B cell (primary cell): ENCODE data around the gene MPPE1. TPM values are rescaled to one million over a fixed set of nuclear protein-coding genes. Genes with fewer than 3 reads are reported as not detected.

Experiments used
- ATAC-seq: fragments of 200-7000 bp; cut with Tn5 transposase; one replicate; pipeline ENCODE4 v1.10.0; 2021; ENCODE audit warnings: low read depth, mild to moderate bottlenecking, moderate number of reproducible peaks, moderate library complexity
- CTCF ChIA-PET: fragments of 350-600 bp; sonication (Branson Sonifier 250); formaldehyde crosslinking; loops from one replicate; lab custom pipeline; 2021; ENCODE audit warnings: antibody characterized with exemption, inconsistent platforms; lab: Charles Lee
- POLR2A ChIA-PET: fragments of 350-600 bp; sonication (Branson Sonifier 250); formaldehyde crosslinking; loops from one replicate; lab custom pipeline; 2021; ENCODE audit warnings: antibody characterized with exemption; lab: Charles Lee
- DNase-seq: peaks from one replicate; pipeline ENCODE4 v3.0.0; 2013
- H2AFZ ChIP-seq: 2 replicates; pipeline ENCODE4 v1.6.1; 2012; ENCODE audit warnings: mild to moderate bottlenecking, low read depth, low read length; ENCODE audit not compliant: insufficient read depth, poor library complexity, severe bottlenecking
- H3K27ac ChIP-seq, 2 donors: 1 replicate in 1 of 2; 2 replicates in 1 of 2; pipeline ENCODE4 v1.5.1; 2012 to 2013; ENCODE audit warnings: low read length in 2 of 2, mild to moderate bottlenecking in 2 of 2, moderate library complexity in 1 of 2
- H3K27me3 ChIP-seq, 4 experiments: fragments of 200-600 bp in 1 of 4; sonication (generic) in 1 of 4; replicated peaks in 1 of 4; 1 replicate in 2 of 4; 2 replicates in 2 of 4; pipeline versions ENCODE4 v1.6.1 to v1.7.0; 2013 to 2016; ENCODE audit warnings: low read length in 3 of 4, mild to moderate bottlenecking in 2 of 4, mixed read lengths in 1 of 4, moderate library complexity in 1 of 4; ENCODE audit not compliant: insufficient read depth in 4 of 4, control insufficient read depth in 3 of 4; ENCODE audit errors: control extremely low read depth in 1 of 4
- H3K36me3 ChIP-seq, 2 experiments: replicated peaks in 1 of 2; 1 replicate in 1 of 2; 2 replicates in 1 of 2; pipeline versions ENCODE4 v1.6.1 to v1.7.1; 2013; ENCODE audit warnings: low read length in 1 of 2; ENCODE audit not compliant: insufficient read depth in 2 of 2, control insufficient read depth in 1 of 2; ENCODE audit errors: control extremely low read depth in 1 of 2, extremely low read depth in 1 of 2
- H3K4me1 ChIP-seq, 2 donors: fragments of 200-600 bp in 1 of 2; sonication (generic) in 1 of 2; 1 replicate in 1 of 2; 2 replicates in 1 of 2; pipeline versions ENCODE4 v1.5.1 to v1.6.1; 2013 to 2017; ENCODE audit warnings: low read length in 2 of 2; ENCODE audit not compliant: control insufficient read depth in 2 of 2, insufficient read depth in 2 of 2
- H3K4me2 ChIP-seq: replicated peaks from 2 replicates; pipeline ENCODE3; 2012; ENCODE audit warnings: mild to moderate bottlenecking, low read depth, low read length; ENCODE audit not compliant: poor library complexity, severe bottlenecking
- H3K4me3 ChIP-seq, 5 experiments: fragments of 200-600 bp in 1 of 5; sonication (generic) in 1 of 5; 1 replicate in 3 of 5; 2 replicates in 2 of 5; pipeline versions ENCODE4 v1.5.1 to v1.7.0; 2011 to 2016; ENCODE audit warnings: low read length in 4 of 5, mild to moderate bottlenecking in 4 of 5, low read depth in 2 of 5, control low read depth in 1 of 5, moderate library complexity in 1 of 5; ENCODE audit not compliant: insufficient read depth in 1 of 5; ENCODE audit errors: control extremely low read depth in 1 of 5, extremely low read depth in 1 of 5
- H3K79me2 ChIP-seq: fragments of 200-600 bp; sonication (generic); one replicate; pipeline ENCODE4 v1.6.0; 2016; ENCODE audit warnings: low read length; ENCODE audit not compliant: control insufficient read depth, insufficient read depth
- H3K9ac ChIP-seq: fragments of 200-600 bp; sonication (generic); 2 replicates; pipeline ENCODE4 v1.6.1; 2017; ENCODE audit warnings: mild to moderate bottlenecking, low read length, moderate library complexity
- H3K9me3 ChIP-seq, 3 donors: one replicate each; pipeline versions ENCODE4 v1.6.1 to v1.7.1; 2013; ENCODE audit warnings: low read length in 2 of 3; ENCODE audit not compliant: control insufficient read depth in 2 of 3, insufficient read depth in 1 of 3; ENCODE audit errors: control extremely low read depth in 1 of 3
- H4K20me1 ChIP-seq: 2 replicates; pipeline ENCODE4 v1.6.0; 2012; ENCODE audit warnings: mild to moderate bottlenecking, low read length; ENCODE audit not compliant: insufficient read depth, control insufficient read depth, poor library complexity, severe bottlenecking
- H3K27ac Mint-ChIP-seq: one replicate; pipeline ENCODE4 v1.8.0; 2021; ENCODE audit warnings: mixed read lengths
- H3K27me3 Mint-ChIP-seq: one replicate; pipeline ENCODE4 v1.8.0; 2021; ENCODE audit warnings: mixed read lengths
- H3K4me1 Mint-ChIP-seq: one replicate; pipeline ENCODE4 v1.8.0; 2021; ENCODE audit warnings: mixed read lengths
- H3K4me3 Mint-ChIP-seq: one replicate; pipeline ENCODE4 v1.8.0; 2021; ENCODE audit warnings: mixed read lengths
- H3K9me3 Mint-ChIP-seq: one replicate; pipeline ENCODE4 v1.8.0; 2022; ENCODE audit warnings: mixed read lengths; ENCODE audit not compliant: insufficient read depth
- CTCF ChIP-seq: fragments of 200-600 bp; IDR thresholded peaks from one replicate; pipeline ENCODE4 v1.8.0; 2022; ENCODE audit warnings: antibody characterized with exemption, mild to moderate bottlenecking
- EZH2 ChIP-seq: IDR thresholded peaks from 2 replicates; pipeline ENCODE4 v1.6.1; 2012; ENCODE audit warnings: borderline replicate concordance, low read depth, mild to moderate bottlenecking, moderate library complexity, low read length; ENCODE audit not compliant: insufficient read depth, poor library complexity, severe bottlenecking
- WGBS: methylation state at CpG from one replicate; pipeline ENCODE4 v1.1.5; 2013; ENCODE audit warnings: missing lambda C conversion rate; ENCODE audit not compliant: insufficient coverage; 5-methylcytosine and 5-hydroxymethylcytosine counted together
- intact Hi-C: fragments of 100-400 bp; cut with micrococcal nuclease; formaldehyde crosslinking; loops from one replicate; pipeline ENCODE4 v1.10.0; 2022
- polyA plus RNA-seq: library from polyadenylated mRNA; depleted of rRNA; stranded (reverse); fragments of >200 nt; gene quantifications from 2 replicates; pipeline ENCODE4 v1.2.3, GENCODE V29; 2012
- total RNA-seq, 2 donors: library from RNA; stranded (reverse); fragments of 120-200 nt in 1 of 2; gene quantifications; 1 replicate in 1 of 2; 2 replicates in 1 of 2; pipeline versions ENCODE4 v1.2.3 to v1.2.4, GENCODE V29; 2013 to 2022

Gene MPPE1
- total and polyA plus RNA-seq, 2 donors (not counting 1 experiment from before 2014, with no cell fraction given), result 51.1 to 57.5 TPM

DNA sequence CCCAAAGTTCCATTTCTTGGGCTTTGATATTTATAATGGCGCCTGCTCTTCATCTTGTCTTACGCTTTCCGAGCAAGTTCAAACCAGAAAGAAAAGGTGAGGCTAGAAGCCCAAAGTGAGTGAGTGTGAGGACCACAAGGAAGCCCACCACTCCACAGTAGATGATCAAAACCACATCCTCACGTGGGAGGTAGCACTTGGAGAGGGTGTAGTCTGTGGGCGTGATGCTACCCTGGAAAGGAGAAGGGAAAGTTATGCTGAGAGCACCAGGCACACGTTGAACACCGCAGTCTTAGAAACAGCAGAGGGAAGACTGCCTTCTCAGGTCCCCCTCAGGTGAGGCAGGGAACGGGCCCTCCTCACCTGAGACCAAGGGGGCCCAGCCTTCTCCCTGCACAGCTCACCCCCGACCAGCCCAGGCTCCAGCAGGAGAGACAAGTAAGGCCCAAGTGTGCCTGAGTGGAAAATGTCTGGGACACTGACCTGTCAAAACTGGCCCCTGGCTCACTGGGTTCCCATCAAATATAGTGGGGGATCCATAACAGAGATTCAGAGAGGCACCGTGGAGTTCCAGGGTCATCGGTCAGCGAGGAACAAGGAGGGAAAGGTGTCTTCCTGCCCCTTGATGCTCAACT lies 23.6 kb downstream of the MPPE1 start:
- DNase-seq (peak; percentile 22), ATAC-seq (no peak)
- Histone ChIP-seq H3K4me1 (peaks cover 35 to 44% of the 10 kb centered on the region in 2 donors), H3K9me3 (no peaks in the 10 kb centered on the region), H3K79me2 (no peaks in the 10 kb centered on the region), H4K20me1 (no peaks in the 10 kb centered on the region), H3K9ac (no peak overlapping the region), H3K4me3 (no peak overlapping the region), H3K36me3 (peaks cover 11 to 45% of the 10 kb centered on the region in 2 experiments), H2AFZ (peak overlapping the region; percentile 11), H3K4me2 (peak overlapping the region; percentile 28), H3K27ac (peak overlapping the region in 1 of 2 donors; percentile 27), H3K27me3 (no peaks in the 10 kb centered on the region)
- Mint-ChIP-seq H3K4me3 (peak overlapping the region; percentile 45), H3K27ac (peak overlapping the region; percentile 88), H3K27me3 (no peaks in the 10 kb centered on the region), H3K4me1 (peaks cover 44% of the 10 kb centered on the region), H3K9me3 (no peaks in the 10 kb centered on the region)
- intact Hi-C loops, result no loop called here
- WGBS, result 86% methylated on average over 6 of the region's 12 CpGs
- no peak for TF ChIP-seq EZH2
- TF ChIP-seq CTCF, result no peak
- ChIA-PET POLR2A (no interaction called here), CTCF (interaction anchor here (1.5 kb wide), 1 partner anchor 110 kb away, joined by 4 read pairs; no protein-coding TSS in a partner anchor)

- Mint-ChIP-seq H3K9me3 (no peaks in the 10 kb centered on the region), H3K4me1 (peaks cover 44% of the 10 kb centered on the region), H3K27ac (peak overlapping the region; percentile 75), H3K4me3 (peak overlapping the region; percentile 52), H3K27me3 (no peaks in the 10 kb centered on the region)
- no peak overlapping the region for H3K4me3 ChIP-seq
- H3K27ac ChIP-seq, result peak overlapping the region; percentile 41 to 61
- no peaks in the 10 kb centered on the region for H3K9me3 ChIP-seq
- no peaks in the 10 kb centered on the region for H4K20me1 ChIP-seq
- CTCF ChIA-PET, result interaction anchor here (0.7 to 2.7 kb wide), 4 partner anchors 33 to 435 kb away, joined by 3 to 7 read pairs (median 5); no protein-coding TSS in a partner anchor
- H3K9ac ChIP-seq, result peak overlapping the region; percentile 3
- ATAC-seq (peak; percentile 94), DNase-seq (peak; percentile 81)
- no peak overlapping the region for H2AFZ ChIP-seq
- no peaks in the 10 kb centered on the region for H3K27me3 ChIP-seq
- TF ChIP-seq CTCF (no peak), EZH2 (no peak)
- no peaks in the 10 kb centered on the region for H3K79me2 ChIP-seq
- intact Hi-C loops, result loop anchor here (1.0 kb wide), 3 partner anchors 25 to 98 kb away; partner anchors contain the start of genes CHMP1B, IMPA2 and MPPE1
- H3K4me2 ChIP-seq, result peak overlapping the region; percentile 56
- POLR2A ChIA-PET, result interaction anchor here (0.5 kb wide), 1 partner anchor 1792 kb away, joined by 4 read pairs; no protein-coding TSS in a partner anchor
- WGBS, result no CpG with 5 or more reads among the region's 1 CpG
- peaks cover 11 to 38% of the 10 kb centered on the region in 2 experiments for H3K36me3 ChIP-seq
- H3K4me1 ChIP-seq, result peaks cover 35 to 44% of the 10 kb centered on the region in 2 donors
Observed at GRCh38 chr18:11883153-11883552, 25.0 kb downstream of the MPPE1 start.
